Cortex of kidney (tissue), 1 donor: ENCODE data around the gene SEPSECS.

Experiments used
- DNase-seq: peaks from one replicate; lab custom pipeline; 2025; lab: John Stamatoyannopoulos, UW

SEPSECS gene

GRCh38 chr4:25159837-25160713 is at the start of gene SEPSECS:
Gene SEPSECS, minus strand, starts transcription at chr4:25160449. Its CDS starts 80 bp downstream, at chr4:25160369.
- DNase-seq: peak; percentile 20

GRCh38 chr4:25209702-25210101 is 49.5 kb upstream of the SEPSECS start:
- DNase-seq: no peak

- DNase-seq: no peak
Measured at GRCh38 chr4:25207997-25208396, 47.7 kb upstream of the SEPSECS start.

- no peak for DNase-seq
Measured at GRCh38 chr4:25198713-25199112, 38.5 kb upstream of the SEPSECS start.

GRCh38 chr4:25190407-25190806 is 30.2 kb upstream of the SEPSECS start:
- DNase-seq: no peak

- no peak for DNase-seq
Measured at GRCh38 chr4:25184056-25184455, 23.8 kb upstream of the SEPSECS start.

GRCh38 chr4:25182937-25183336 is 22.7 kb upstream of the SEPSECS start:
- no peak for DNase-seq

GRCh38 chr4:25180524-25181131 is 20.4 kb upstream of the SEPSECS start:
- no peak for DNase-seq

GRCh38 chr4:25178838-25179261 is 18.6 kb upstream of the SEPSECS start:
- no peak for DNase-seq

- no peak for DNase-seq
Measured at GRCh38 chr4:25177147-25177546, 16.9 kb upstream of the SEPSECS start.

- DNase-seq: no peak
Measured at GRCh38 chr4:25174674-25175073, 14.4 kb upstream of the SEPSECS start.

GRCh38 chr4:25172961-25173915 is 13.0 kb upstream of the SEPSECS start:
- DNase-seq: no peak

- no peak for DNase-seq
Measured at GRCh38 chr4:25171201-25171865, 11.1 kb upstream of the SEPSECS start.

- no peak for DNase-seq
Measured at GRCh38 chr4:25169446-25169845, 9.2 kb upstream of the SEPSECS start.

GRCh38 chr4:25165916-25166315 is 5.7 kb upstream of the SEPSECS start:
- DNase-seq: no peak

- no peak for DNase-seq
Measured at GRCh38 chr4:25163196-25163595, 2.9 kb upstream of the SEPSECS start.

GRCh38 chr4:25162566-25162965 is 2.3 kb upstream of the SEPSECS start:
- DNase-seq: no peak

GRCh38 chr4:25161593-25161950 is 1.3 kb upstream of the SEPSECS start:
- no peak for DNase-seq

GRCh38 chr4:25160714-25161592 is 704 bp upstream of the SEPSECS start:
- no peak for DNase-seq

GRCh38 chr4:25158817-25159216 is 1.4 kb downstream of the SEPSECS start:
- DNase-seq: no peak

GRCh38 chr4:25157081-25157480 is 3.2 kb downstream of the SEPSECS start:
- no peak for DNase-seq
